ENCODE data around the gene CCT8. TPM values are rescaled to one million over a fixed set of nuclear protein-coding genes. Genes with fewer than 3 reads are reported as not detected.

CCT8 gene
- total and polyA plus RNA-seq, 2 of the 8 experiments (the other 6 are each of a cell fraction or from before 2014, with no cell fraction given) = 151 to 319 TPM

DNA sequence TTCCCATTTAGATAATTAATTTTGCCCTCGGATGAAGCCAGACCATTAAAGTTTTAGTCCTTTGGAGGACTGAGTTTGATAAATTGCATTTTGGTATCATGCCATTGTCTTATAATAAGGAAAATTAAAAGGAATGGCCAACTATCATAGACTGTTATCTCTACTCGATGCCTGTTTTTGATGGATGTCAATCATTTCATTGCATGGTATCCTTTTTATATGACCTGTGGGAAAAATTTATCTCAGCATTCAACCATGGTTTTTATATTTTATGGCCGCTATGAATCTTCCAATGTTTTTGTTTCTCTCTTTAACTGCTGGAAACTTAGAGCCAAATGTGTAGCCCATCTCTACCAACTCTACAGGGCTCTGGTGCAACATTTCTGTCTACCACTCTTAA, 9.9 kb upstream of the CCT8 start:
- TF ChIP-seq TCF12 (IDR thresholded peaks at IDR 0.05; ENCODE audit: low read depth, low read length) (no peak), RXRA (IDR thresholded peaks at IDR 0.05; ENCODE audit: insufficient read depth, low read depth, low read length) (no peak)
- Histone ChIP-seq H3K4me2 (ENCODE audit: insufficient read depth in 1 of 2, low read depth in 2 of 2, low read length in 2 of 2) (no peak overlapping the region), H3K4me1 (replicated peaks in 1 of 4; ENCODE audit: control insufficient read depth in 3 of 4, insufficient read depth in 4 of 4, low read length in 3 of 4) (peaks cover 0 to 3% (median 0%) of the 10 kb centered on the region in 4 experiments; a peak in 1 of 7 replicates), H3K36me3 (ENCODE audit: control insufficient read depth in 2 of 4, insufficient read depth in 4 of 4, low read length in 3 of 4) (no peaks in the 10 kb centered on the region), H3K27ac (ENCODE audit: low read depth, low read length) (no peak overlapping the region), H3K23ac (ENCODE audit: insufficient read length) (no peak overlapping the region), H2BK20ac (ENCODE audit: low read length) (no peak overlapping the region), H3K18ac (ENCODE audit: extremely low read depth, low read length) (no peak overlapping the region), H2BK120ac (replicated peaks; ENCODE audit: low read depth, low read length) (no peak overlapping the region), H3K27me3 (replicated peaks in 1 of 4; ENCODE audit: control insufficient read depth in 3 of 4, extremely low read depth in 1 of 4, insufficient read depth in 3 of 4, low read length in 3 of 4) (no peaks in the 10 kb centered on the region; a peak in 1 of 7 replicates), H3K4me3 (ENCODE audit: extremely low read depth in 1 of 4, insufficient read depth in 2 of 4, low read depth in 3 of 4, low read length in 4 of 4) (no peak overlapping the region), H4K91ac (replicated peaks; ENCODE audit: insufficient read length, low read length) (no peak overlapping the region), H3K23me2 (ENCODE audit: low read depth, low read length) (no peaks in the 10 kb centered on the region), H3K56ac (replicated peaks; ENCODE audit: insufficient read length, low read depth, low read length) (no peak overlapping the region), H2AK5ac (ENCODE audit: low read depth, low read length) (no peak overlapping the region), H2BK5ac (ENCODE audit: low read depth, low read length) (no peak overlapping the region), H3K9me3 (ENCODE audit: insufficient read depth in 2 of 2, low read depth in 1 of 2, low read length in 1 of 2) (no peaks in the 10 kb centered on the region), H3K9ac (replicated peaks in 1 of 4; ENCODE audit: extremely low read depth in 1 of 4, low read depth in 3 of 4, low read length in 3 of 4) (no peak overlapping the region), H4K5ac (ENCODE audit: insufficient read length, low read depth, low read length) (no peak overlapping the region), H3K14ac (ENCODE audit: insufficient read length) (no peak overlapping the region), H3K79me2 (ENCODE audit: control insufficient read depth in 1 of 2, insufficient read depth in 2 of 2, low read length in 2 of 2) (no peaks in the 10 kb centered on the region), H3K79me1 (ENCODE audit: low read depth, low read length) (no peaks in the 10 kb centered on the region), H2BK15ac (ENCODE audit: low read length) (no peak overlapping the region), H3K4ac (replicated peaks; ENCODE audit: insufficient read length, low read depth, low read length) (no peak overlapping the region), H2AFZ (ENCODE audit: low read length) (no peak overlapping the region), H4K20me1 (replicated peaks in 1 of 2; ENCODE audit: control insufficient read depth in 1 of 2, insufficient read depth in 2 of 2, low read length in 2 of 2) (no peaks in the 10 kb centered on the region), H2BK12ac (ENCODE audit: low read depth, low read length) (no peak overlapping the region), H4K8ac (ENCODE audit: extremely low read depth, insufficient read depth, low read length) (no peak overlapping the region)
- ChIA-PET POLR2A (ENCODE audit: partially characterized antibody) (no interaction called here), CTCF (ENCODE audit: partially characterized antibody) (no interaction called here)
- no peak for FAIRE-seq
- no peak for DNase-seq (ENCODE audit: low read depth in 1 of 2, low spot score in 2 of 2)
- 92% methylated on average over 3 of the region's 3 CpGs; no CpG with 5 or more reads in 1 of the 2 experiments for WGBS, 2 experiments (ENCODE audit: extremely low coverage in 1 of 2, insufficient coverage in 1 of 2, insufficient read length in 1 of 2, insufficient replicate concordance in 2 of 2, low coverage in 1 of 2, low lambda C conversion rate in 2 of 2, missing lambda C conversion rate in 1 of 2)
